ENCODE data around the gene BICRA.
A peak's percentile ranks its signal among the peaks of the same experiment; 100 is the strongest.
"Not testable (repeated sequence)": the region's sequence is repeated elsewhere in the genome, so short reads cannot be mapped to it uniquely, and the experiment has no call there.

BICRA gene

GRCh38 chr19:47723581-47723940, 114.6 kb downstream of the BICRA start:
- DNase-seq: peak; percentile 38

GRCh38 chr19:47725759-47726401, 116.9 kb downstream of the BICRA start:
- no peak for TF ChIP-seq CTCF (IDR thresholded peaks at IDR 0.05; ENCODE audit: low read depth, low read length)
- Histone ChIP-seq H3K4me3 (ENCODE audit: low read depth, low read length) (no peak overlapping the region), H3K9me3 (ENCODE audit: severe bottlenecking) (no peaks in the 10 kb centered on the region), H3K27ac (no peak overlapping the region), H3K27me3 (ENCODE audit: insufficient read depth, low read depth, severe bottlenecking) (no peaks in the 10 kb centered on the region), H3K36me3 (no peaks in the 10 kb centered on the region)
- no peak for DNase-seq

More at GRCh38 chr19:47723581-47723940, 114.6 kb downstream of the BICRA start:
- Histone ChIP-seq H3K4me3 (ENCODE audit: low read depth, low read length) (no peak overlapping the region; the same call in 1 of the 2 replicates), H3K27ac (no peak overlapping the region; the same call in 1 of the 2 replicates), H3K9me3 (ENCODE audit: severe bottlenecking) (no peaks in the 10 kb centered on the region), H3K27me3 (ENCODE audit: insufficient read depth, low read depth, severe bottlenecking) (no peaks in the 10 kb centered on the region), H3K36me3 (no peaks in the 10 kb centered on the region)
- no peak for TF ChIP-seq CTCF (IDR thresholded peaks at IDR 0.05; ENCODE audit: low read depth, low read length)

GRCh38 chr19:47726467-47726866, 117.5 kb downstream of the BICRA start:
- no peaks in the 10 kb centered on the region for H3K27me3 ChIP-seq (ENCODE audit: insufficient read depth, low read depth, severe bottlenecking)
- no peak overlapping the region for H3K27ac ChIP-seq
- no peak for DNase-seq
- TF ChIP-seq CTCF (IDR thresholded peaks at IDR 0.05; ENCODE audit: low read depth, low read length): no peak
- H3K36me3 ChIP-seq: no peaks in the 10 kb centered on the region
- H3K4me3 ChIP-seq (ENCODE audit: low read depth, low read length): no peak overlapping the region
- no peaks in the 10 kb centered on the region for H3K9me3 ChIP-seq (ENCODE audit: severe bottlenecking)

- not testable (repeated sequence) for H3K4me3 ChIP-seq (ENCODE audit: low read depth, low read length); H3K27ac ChIP-seq; H3K36me3 ChIP-seq; H3K27me3 ChIP-seq (ENCODE audit: insufficient read depth, low read depth, severe bottlenecking); DNase-seq; H3K9me3 ChIP-seq (ENCODE audit: severe bottlenecking)
Measured at GRCh38 chr19:47728295-47728694, 119.4 kb downstream of the BICRA start.

- H3K9me3 ChIP-seq (ENCODE audit: severe bottlenecking): no peaks in the 10 kb centered on the region
- H3K27me3 ChIP-seq (ENCODE audit: insufficient read depth, low read depth, severe bottlenecking): no peaks in the 10 kb centered on the region
- no peaks in the 10 kb centered on the region for H3K36me3 ChIP-seq
- no peak for DNase-seq
- H3K27ac ChIP-seq: no peak overlapping the region
- no peak for TF ChIP-seq CTCF (IDR thresholded peaks at IDR 0.05; ENCODE audit: low read depth, low read length)
- no peak overlapping the region for H3K4me3 ChIP-seq (ENCODE audit: low read depth, low read length)
Measured at GRCh38 chr19:47729468-47729798, 120.5 kb downstream of the BICRA start.

- TF ChIP-seq CTCF (IDR thresholded peaks at IDR 0.05; ENCODE audit: low read depth, low read length): no peak
- Histone ChIP-seq H3K4me3 (ENCODE audit: low read depth, low read length) (no peak overlapping the region), H3K36me3 (no peaks in the 10 kb centered on the region), H3K27me3 (ENCODE audit: insufficient read depth, low read depth, severe bottlenecking) (no peaks in the 10 kb centered on the region), H3K27ac (no peak overlapping the region), H3K9me3 (ENCODE audit: severe bottlenecking) (no peaks in the 10 kb centered on the region)
- DNase-seq: no peak
Measured at GRCh38 chr19:47729799-47730520, 121.0 kb downstream of the BICRA start.

All from WERI-Rb-1 (cell line).